Gastrocnemius medialis (tissue), 4 donors: Measurements from ENCODE around the gene ZYX. TPM values are rescaled to one million over a fixed set of nuclear protein-coding genes. Genes with fewer than 3 reads are reported as not detected.

Source experiments
- ATAC-seq, 2 donors: fragments of 150-250 bp; one replicate each; pipeline ENCODE4 v1.9.1; 2016
- DNase-seq, 2 donors: peaks; one replicate each; pipeline ENCODE4 v3.0.0-alpha.2; 2019
- H3K27ac ChIP-seq, 4 donors: fragments of 200-600 bp; sonication (generic); 1 replicate in 1 of 4; 2 replicates in 3 of 4; pipeline ENCODE4 v1.5.1; 2016 to 2018; ENCODE audit warnings: mild to moderate bottlenecking in 2 of 4, moderate library complexity in 1 of 4
- H3K27me3 ChIP-seq, 3 donors: fragments of 200-600 bp; sonication (generic) in 2 of 3; 1 replicate in 1 of 3; 2 replicates in 2 of 3; pipeline versions ENCODE4 v1.5.1 to v1.6.0; 2016 to 2019; ENCODE audit warnings: mild to moderate bottlenecking in 1 of 3, moderate library complexity in 1 of 3
- H3K36me3 ChIP-seq, 2 donors: fragments of 200-600 bp; sonication (generic) in 1 of 2; one replicate each; pipeline ENCODE4 v1.5.1; 2017 to 2018
- H3K4me1 ChIP-seq, 2 donors: fragments of 200-600 bp; sonication (generic) in 1 of 2; one replicate each; pipeline ENCODE4 v1.5.1; 2016 to 2017; ENCODE audit warnings: mild to moderate bottlenecking in 2 of 2
- H3K4me3 ChIP-seq, 4 donors: fragments of 200-600 bp; sonication (generic) in 3 of 4; 1 replicate in 1 of 4; 2 replicates in 3 of 4; pipeline ENCODE4 v1.5.1; 2016 to 2019; ENCODE audit warnings: mild to moderate bottlenecking in 2 of 4
- H3K9me3 ChIP-seq, 3 donors: fragments of 200-600 bp; sonication (generic) in 2 of 3; 1 replicate in 1 of 3; 2 replicates in 2 of 3; pipeline ENCODE4 v1.5.1; 2016 to 2019
- POLR2A ChIP-seq, 2 donors: fragments of 450-650 bp; IDR thresholded peaks; one replicate each; pipeline ENCODE4 v1.6.1; 2017; ENCODE audit warnings: antibody characterized with exemption in 2 of 2, mild to moderate bottlenecking in 2 of 2, moderate library complexity in 2 of 2
- in situ Hi-C, 4 donors: fragments of 200-750 bp; cut with MboI; loops; one replicate each; pipeline versions ENCODE4 v1.15.0 to v1.8.0; 2017; ENCODE audit warnings: low sequenced_read_pairs in 4 of 4
- intact Hi-C: fragments of 100-400 bp; cut with DNase I; formaldehyde crosslinking; loops from one replicate; pipeline ENCODE4 v1.15.1; 2023; ENCODE audit warnings: low total_unique reads
- total RNA-seq, 4 donors: library from RNA; depleted of rRNA; stranded (reverse); fragments of >200 nt; gene quantifications; one replicate each; pipeline versions ENCODE4 v1.1.0 to v1.2.3, GENCODE V29; 2016
- TF ChIP-seq, protein P1 (sequence below), 5 experiments: fragments of 450-650 bp in 3 of 5; fragments of 200-600 bp in 2 of 5; sonication (generic) in 2 of 5; IDR thresholded peaks in 4 of 5; conservative IDR thresholded peaks in 1 of 5; 1 replicate in 4 of 5; 2 replicates in 1 of 5; pipeline ENCODE4 v1.5.1; 2016 to 2019; ENCODE audit warnings: antibody characterized with exemption in 5 of 5, mild to moderate bottlenecking in 3 of 5, moderate library complexity in 3 of 5

ZYX gene
- total RNA-seq, 4 donors from 2014 or later, result 27.1 to 81.8 (median 43.2) TPM

GRCh38 chr7:143367972-143368371, 13.2 kb upstream of the ZYX start:
- in situ Hi-C loops (no loop called here), intact Hi-C loops (no loop called here)
- H3K4me1 ChIP-seq, result peaks cover 0 to 3% of the 10 kb centered on the region in 2 donors
- H3K4me3 ChIP-seq, result no peak overlapping the region
- TF ChIP-seq, protein P1, sequence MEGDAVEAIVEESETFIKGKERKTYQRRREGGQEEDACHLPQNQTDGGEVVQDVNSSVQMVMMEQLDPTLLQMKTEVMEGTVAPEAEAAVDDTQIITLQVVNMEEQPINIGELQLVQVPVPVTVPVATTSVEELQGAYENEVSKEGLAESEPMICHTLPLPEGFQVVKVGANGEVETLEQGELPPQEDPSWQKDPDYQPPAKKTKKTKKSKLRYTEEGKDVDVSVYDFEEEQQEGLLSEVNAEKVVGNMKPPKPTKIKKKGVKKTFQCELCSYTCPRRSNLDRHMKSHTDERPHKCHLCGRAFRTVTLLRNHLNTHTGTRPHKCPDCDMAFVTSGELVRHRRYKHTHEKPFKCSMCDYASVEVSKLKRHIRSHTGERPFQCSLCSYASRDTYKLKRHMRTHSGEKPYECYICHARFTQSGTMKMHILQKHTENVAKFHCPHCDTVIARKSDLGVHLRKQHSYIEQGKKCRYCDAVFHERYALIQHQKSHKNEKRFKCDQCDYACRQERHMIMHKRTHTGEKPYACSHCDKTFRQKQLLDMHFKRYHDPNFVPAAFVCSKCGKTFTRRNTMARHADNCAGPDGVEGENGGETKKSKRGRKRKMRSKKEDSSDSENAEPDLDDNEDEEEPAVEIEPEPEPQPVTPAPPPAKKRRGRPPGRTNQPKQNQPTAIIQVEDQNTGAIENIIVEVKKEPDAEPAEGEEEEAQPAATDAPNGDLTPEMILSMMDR (IDR thresholded peaks at IDR 0.05 in 4 of 5, conservative IDR thresholded peaks at IDR 0.05 in 1 of 5), result no peak
- TF ChIP-seq POLR2A (IDR thresholded peaks at IDR 0.05), result no peak
- no peaks in the 10 kb centered on the region for H3K36me3 ChIP-seq
- DNase-seq, result no peak
- H3K9me3 ChIP-seq, result no peaks in the 10 kb centered on the region
- no peak overlapping the region for H3K27ac ChIP-seq
- peaks cover 8 to 15% (median 8%) of the 10 kb centered on the region in 3 donors for H3K27me3 ChIP-seq
- no peak for ATAC-seq

- H3K36me3 ChIP-seq, result no peaks in the 10 kb centered on the region
- in situ Hi-C loops (no loop called here), intact Hi-C loops (no loop called here)
- peaks cover 4 to 11% (median 5%) of the 10 kb centered on the region in 3 donors for H3K27me3 ChIP-seq
- no peak for DNase-seq
- no peak overlapping the region for H3K27ac ChIP-seq
- no peak for TF ChIP-seq POLR2A (IDR thresholded peaks at IDR 0.05)
- TF ChIP-seq, protein P1 (IDR thresholded peaks at IDR 0.05 in 4 of 5, conservative IDR thresholded peaks at IDR 0.05 in 1 of 5), result no peak
- no peaks in the 10 kb centered on the region for H3K4me1 ChIP-seq
- ATAC-seq, result no peak
- no peaks in the 10 kb centered on the region for H3K9me3 ChIP-seq
- H3K4me3 ChIP-seq, result no peak overlapping the region
Observed at GRCh38 chr7:143368387-143368786, 12.8 kb upstream of the ZYX start.

DNA sequence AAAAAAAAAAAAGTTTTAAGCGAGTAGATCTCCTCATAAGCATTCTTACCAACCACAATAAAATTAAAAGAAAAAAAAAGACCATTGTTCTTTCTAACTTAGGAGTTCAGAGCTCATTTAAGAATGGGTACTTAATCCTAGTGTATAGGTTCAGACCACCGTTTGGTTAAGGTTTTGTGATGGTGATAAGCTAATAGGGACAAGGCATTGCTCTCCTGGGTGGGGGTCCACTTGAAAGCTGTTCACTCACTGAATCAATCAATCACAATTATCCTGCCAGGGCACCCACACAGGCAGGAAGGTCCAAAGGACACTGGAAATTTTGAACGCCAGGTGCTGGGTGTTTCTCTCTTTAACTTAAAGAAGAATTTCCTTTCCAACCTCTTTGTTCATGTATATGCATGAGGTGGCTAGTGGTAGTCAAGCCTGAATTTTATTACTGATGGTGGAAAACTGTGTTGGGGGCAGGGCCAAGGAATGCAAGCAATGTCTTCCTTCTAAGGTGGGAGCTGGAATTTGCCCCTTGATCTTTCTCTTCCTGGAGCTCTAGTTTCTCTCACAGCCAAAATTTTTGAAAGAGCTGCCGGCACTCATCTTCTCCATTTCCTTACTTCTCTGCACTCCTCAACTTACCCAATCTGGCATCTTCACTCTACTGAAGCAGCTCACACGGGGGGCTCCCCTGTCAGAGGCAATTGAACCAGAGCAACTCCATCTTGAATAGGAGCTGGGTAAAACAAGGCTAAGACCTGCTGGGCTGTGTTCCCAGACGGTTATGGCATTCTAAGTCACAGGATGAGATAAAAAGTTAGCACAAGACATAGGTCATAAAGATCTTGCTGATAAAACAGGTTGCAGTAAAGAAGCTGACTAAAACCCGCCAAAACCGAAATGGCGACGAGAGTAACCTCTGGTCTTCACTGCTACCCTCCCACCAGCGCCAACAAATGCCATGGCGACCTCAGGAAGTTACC, 11.2 kb upstream of the ZYX start:
- DNase-seq (no peak), ATAC-seq (no peak)
- Histone ChIP-seq H3K27ac (no peak overlapping the region), H3K36me3 (no peaks in the 10 kb centered on the region), H3K4me1 (no peaks in the 10 kb centered on the region), H3K27me3 (no peaks in the 10 kb centered on the region), H3K9me3 (no peaks in the 10 kb centered on the region), H3K4me3 (no peak overlapping the region)
- no peak for TF ChIP-seq POLR2A (IDR thresholded peaks at IDR 0.05)
- TF ChIP-seq, protein P1 (IDR thresholded peaks at IDR 0.05 in 4 of 5, conservative IDR thresholded peaks at IDR 0.05 in 1 of 5), result no peak
- intact Hi-C loops, result no loop called here
- in situ Hi-C loops, result no loop called here

DNA sequence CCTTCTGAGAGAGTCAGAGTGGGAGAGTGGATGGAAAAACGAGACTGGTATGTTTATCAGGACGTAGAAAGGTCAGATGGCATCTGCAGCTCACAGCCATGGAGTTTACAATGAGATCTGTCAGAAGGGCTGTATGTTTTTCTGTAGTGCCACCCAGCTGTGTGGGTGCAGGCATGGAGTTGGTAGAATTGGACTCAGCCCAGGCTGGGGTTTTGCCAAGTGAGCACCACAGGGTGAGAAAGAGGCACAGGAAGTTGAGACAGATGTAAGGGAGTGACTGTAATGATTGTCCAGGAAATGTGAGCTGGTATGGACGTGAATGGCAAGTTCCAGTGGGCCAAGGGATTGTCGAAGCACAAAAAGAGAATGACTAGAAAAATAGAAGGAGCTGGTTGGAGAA, 9.1 kb upstream of the ZYX start:
- peak in 1 of 2 donors; percentile 37 for ATAC-seq
- in situ Hi-C loops (no loop called here), intact Hi-C loops (no loop called here)

More for the DNA sequence above, 9.1 kb upstream of the ZYX start:
- no peaks in the 10 kb centered on the region for H3K9me3 ChIP-seq
- DNase-seq, result peak in 1 of 2 donors; percentile 57
- TF ChIP-seq POLR2A (IDR thresholded peaks at IDR 0.05), result no peak
- TF ChIP-seq, protein P1 (IDR thresholded peaks at IDR 0.05 in 4 of 5, conservative IDR thresholded peaks at IDR 0.05 in 1 of 5), result no peak
- no peaks in the 10 kb centered on the region for H3K36me3 ChIP-seq
- H3K4me1 ChIP-seq, result no peaks in the 10 kb centered on the region
- no peak overlapping the region for H3K4me3 ChIP-seq
- no peak overlapping the region for H3K27ac ChIP-seq
- no peaks in the 10 kb centered on the region for H3K27me3 ChIP-seq
